ENCODE data around the gene NLGN4Y. TPM values are rescaled to one million over a fixed set of nuclear protein-coding genes. Genes with fewer than 3 reads are reported as not detected.

The NLGN4Y gene
- total and polyA plus RNA-seq, 2 experiments from 2014 or later: 10.9 to 73.6 TPM

- Mint-ChIP-seq H3K27me3 (ENCODE audit: insufficient read depth, low read depth, poor library complexity) (peaks cover 4% of the 10 kb centered on the region), H3K36me3 (ENCODE audit: low read depth) (peaks cover 22% of the 10 kb centered on the region), H3K27ac (no peak overlapping the region), H3K9me3 (peaks cover 5% of the 10 kb centered on the region; the same call in 2 of the 3 replicates), H3K4me3 (no peak overlapping the region), H3K4me1 (peaks cover 7% of the 10 kb centered on the region; the same call in 1 of the 3 replicates)
- H4K20me1 ChIP-seq (replicated peaks; ENCODE audit: insufficient read depth): no peaks in the 10 kb centered on the region
- TF ChIP-seq EZH2 (IDR thresholded peaks at IDR 0.05; ENCODE audit: low read depth, unreplicated experiment): no peak
- TF ChIP-seq EZH2phosphoT487 (IDR thresholded peaks at IDR 0.05; ENCODE audit: unreplicated experiment): no peak
- no peak for TF ChIP-seq REST (IDR thresholded peaks at IDR 0.05; ENCODE audit: unreplicated experiment)
- TF ChIP-seq, protein P1, sequence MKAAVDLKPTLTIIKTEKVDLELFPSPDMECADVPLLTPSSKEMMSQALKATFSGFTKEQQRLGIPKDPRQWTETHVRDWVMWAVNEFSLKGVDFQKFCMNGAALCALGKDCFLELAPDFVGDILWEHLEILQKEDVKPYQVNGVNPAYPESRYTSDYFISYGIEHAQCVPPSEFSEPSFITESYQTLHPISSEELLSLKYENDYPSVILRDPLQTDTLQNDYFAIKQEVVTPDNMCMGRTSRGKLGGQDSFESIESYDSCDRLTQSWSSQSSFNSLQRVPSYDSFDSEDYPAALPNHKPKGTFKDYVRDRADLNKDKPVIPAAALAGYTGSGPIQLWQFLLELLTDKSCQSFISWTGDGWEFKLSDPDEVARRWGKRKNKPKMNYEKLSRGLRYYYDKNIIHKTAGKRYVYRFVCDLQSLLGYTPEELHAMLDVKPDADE (IDR thresholded peaks at IDR 0.05): no peak
- TF ChIP-seq CREB1 (CRISPR knock-in tag; IDR thresholded peaks at IDR 0.05; ENCODE audit: low read depth): no peak
- TF ChIP-seq ZNF462 (CRISPR knock-in tag; IDR thresholded peaks at IDR 0.05): no peak
- no peak for TF ChIP-seq STAT1 (IDR thresholded peaks at IDR 0.05; ENCODE audit: unreplicated experiment)
- no peak for TF ChIP-seq JUNB (IDR thresholded peaks at IDR 0.05; ENCODE audit: unreplicated experiment)
- TF ChIP-seq POLR2AphosphoS5 (IDR thresholded peaks at IDR 0.05; ENCODE audit: low read depth): no peak
- TF ChIP-seq ZNF114 (CRISPR knock-in tag; IDR thresholded peaks at IDR 0.05): no peak
- TF ChIP-seq, protein P2, sequence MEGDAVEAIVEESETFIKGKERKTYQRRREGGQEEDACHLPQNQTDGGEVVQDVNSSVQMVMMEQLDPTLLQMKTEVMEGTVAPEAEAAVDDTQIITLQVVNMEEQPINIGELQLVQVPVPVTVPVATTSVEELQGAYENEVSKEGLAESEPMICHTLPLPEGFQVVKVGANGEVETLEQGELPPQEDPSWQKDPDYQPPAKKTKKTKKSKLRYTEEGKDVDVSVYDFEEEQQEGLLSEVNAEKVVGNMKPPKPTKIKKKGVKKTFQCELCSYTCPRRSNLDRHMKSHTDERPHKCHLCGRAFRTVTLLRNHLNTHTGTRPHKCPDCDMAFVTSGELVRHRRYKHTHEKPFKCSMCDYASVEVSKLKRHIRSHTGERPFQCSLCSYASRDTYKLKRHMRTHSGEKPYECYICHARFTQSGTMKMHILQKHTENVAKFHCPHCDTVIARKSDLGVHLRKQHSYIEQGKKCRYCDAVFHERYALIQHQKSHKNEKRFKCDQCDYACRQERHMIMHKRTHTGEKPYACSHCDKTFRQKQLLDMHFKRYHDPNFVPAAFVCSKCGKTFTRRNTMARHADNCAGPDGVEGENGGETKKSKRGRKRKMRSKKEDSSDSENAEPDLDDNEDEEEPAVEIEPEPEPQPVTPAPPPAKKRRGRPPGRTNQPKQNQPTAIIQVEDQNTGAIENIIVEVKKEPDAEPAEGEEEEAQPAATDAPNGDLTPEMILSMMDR (conservative IDR thresholded peaks at IDR 0.05; ENCODE audit: low read depth in 2 of 2): no peak
- no peak for TF ChIP-seq NANOG (IDR thresholded peaks at IDR 0.05; ENCODE audit: borderline replicate concordance)
- TF ChIP-seq ZNF331 (CRISPR knock-in tag; IDR thresholded peaks at IDR 0.05; ENCODE audit: low read depth): no peak
- H3K36me3 ChIP-seq (ENCODE audit: insufficient read depth): no peaks in the 10 kb centered on the region
- ATAC-seq (no peak), DNase-seq (ENCODE audit: low spot score) (no peak)
- H3K4me2 ChIP-seq: no peak overlapping the region
- no peaks in the 10 kb centered on the region for H3K9me2 ChIP-seq (ENCODE audit: insufficient read depth)
- H3K4me3 ChIP-seq: no peak overlapping the region
- no peaks in the 10 kb centered on the region for H3F3A ChIP-seq (replicated peaks; ENCODE audit: low read depth)
- H2AFZ ChIP-seq: no peak overlapping the region
- H3K27ac ChIP-seq (ENCODE audit: low read depth): no peak overlapping the region
- no peaks in the 10 kb centered on the region for H3K79me2 ChIP-seq (replicated peaks; ENCODE audit: insufficient read depth)
- no peaks in the 10 kb centered on the region for H3K4me1 ChIP-seq (ENCODE audit: insufficient read depth)
- H3K27me3 ChIP-seq (ENCODE audit: insufficient read depth): no peaks in the 10 kb centered on the region
Measured at GRCh38 chrY:14837466-14837865, 313.1 kb downstream of the NLGN4Y start.
